ENCODE measurements around the gene CD55.

Gene CD55

GRCh38 chr1:207361029-207361428 lies 39.6 kb downstream of the CD55 start:
- no peak overlapping the region for H3K4me3 ChIP-seq (ENCODE audit: low read depth, low read length)
- TF ChIP-seq, protein P1, sequence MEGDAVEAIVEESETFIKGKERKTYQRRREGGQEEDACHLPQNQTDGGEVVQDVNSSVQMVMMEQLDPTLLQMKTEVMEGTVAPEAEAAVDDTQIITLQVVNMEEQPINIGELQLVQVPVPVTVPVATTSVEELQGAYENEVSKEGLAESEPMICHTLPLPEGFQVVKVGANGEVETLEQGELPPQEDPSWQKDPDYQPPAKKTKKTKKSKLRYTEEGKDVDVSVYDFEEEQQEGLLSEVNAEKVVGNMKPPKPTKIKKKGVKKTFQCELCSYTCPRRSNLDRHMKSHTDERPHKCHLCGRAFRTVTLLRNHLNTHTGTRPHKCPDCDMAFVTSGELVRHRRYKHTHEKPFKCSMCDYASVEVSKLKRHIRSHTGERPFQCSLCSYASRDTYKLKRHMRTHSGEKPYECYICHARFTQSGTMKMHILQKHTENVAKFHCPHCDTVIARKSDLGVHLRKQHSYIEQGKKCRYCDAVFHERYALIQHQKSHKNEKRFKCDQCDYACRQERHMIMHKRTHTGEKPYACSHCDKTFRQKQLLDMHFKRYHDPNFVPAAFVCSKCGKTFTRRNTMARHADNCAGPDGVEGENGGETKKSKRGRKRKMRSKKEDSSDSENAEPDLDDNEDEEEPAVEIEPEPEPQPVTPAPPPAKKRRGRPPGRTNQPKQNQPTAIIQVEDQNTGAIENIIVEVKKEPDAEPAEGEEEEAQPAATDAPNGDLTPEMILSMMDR (conservative IDR thresholded peaks at IDR 0.05; ENCODE audit: low read depth, low read length) = no peak
- DNase-seq (ENCODE audit: low read depth) = no peak

DNA sequence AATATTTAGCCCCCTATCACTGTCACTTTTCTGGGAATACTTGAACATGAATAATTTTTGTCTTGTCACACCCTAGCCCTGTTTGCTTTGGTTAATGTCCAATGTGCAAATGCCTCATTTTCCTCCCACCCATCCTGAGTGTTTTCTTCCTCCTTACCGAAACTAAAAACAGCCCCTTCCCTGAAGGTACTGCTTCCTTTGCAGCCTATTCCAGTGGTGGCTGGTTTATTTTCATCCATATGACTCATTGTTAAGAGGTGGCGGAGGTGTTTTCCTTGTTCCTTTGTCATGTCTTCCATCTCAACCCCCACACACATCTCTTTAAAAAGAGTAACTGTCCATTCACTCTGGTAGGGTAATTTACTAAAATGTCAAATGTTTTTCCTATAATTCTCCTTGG lies 40.4 kb downstream of the CD55 start:
- DNase-seq (ENCODE audit: low read depth) = no peak
- TF ChIP-seq, protein P1 (conservative IDR thresholded peaks at IDR 0.05; ENCODE audit: low read depth, low read length) = no peak
- no peak overlapping the region for H3K4me3 ChIP-seq (ENCODE audit: low read depth, low read length)

DNA sequence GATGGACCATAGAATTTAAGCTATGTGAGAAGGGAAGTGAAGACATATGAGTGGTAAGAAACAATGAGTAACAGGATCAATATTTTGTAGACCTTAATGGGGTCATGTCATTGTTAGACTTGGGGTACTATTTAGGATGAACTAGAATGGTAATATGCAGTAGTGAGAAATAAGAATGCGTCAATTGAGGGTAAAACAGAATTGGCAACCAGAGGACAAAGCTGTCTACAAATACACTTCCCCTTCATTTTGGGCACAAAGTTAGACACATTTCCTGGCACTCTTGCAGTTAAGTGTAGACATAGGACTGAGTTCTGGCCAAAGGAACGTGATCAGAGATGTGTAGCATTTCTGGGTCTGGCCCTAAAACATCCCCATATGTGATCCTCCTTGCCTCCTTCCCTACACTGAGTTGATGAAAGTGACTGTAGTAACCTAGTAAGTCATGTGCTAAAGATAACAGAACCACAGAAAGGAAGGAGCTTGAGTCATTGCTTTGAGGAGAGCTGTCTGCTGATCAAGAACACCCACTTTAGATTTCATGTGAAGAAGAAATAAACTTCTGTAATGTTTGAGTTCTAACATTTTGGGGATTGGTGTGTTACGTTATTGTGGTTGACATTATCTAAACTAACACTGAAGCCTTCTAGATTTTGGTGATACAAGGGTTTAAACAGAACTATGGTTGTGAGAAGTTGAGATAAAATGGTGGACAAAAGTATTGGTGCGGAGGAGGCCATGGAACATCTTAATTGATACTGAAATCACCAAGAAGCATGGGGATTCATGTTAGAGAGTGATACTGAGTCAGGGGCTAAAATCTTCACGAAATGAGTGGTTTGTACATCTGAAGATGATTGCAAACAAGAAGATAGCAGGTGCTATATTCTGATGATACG lies 41.7 kb downstream of the CD55 start:
- TF ChIP-seq, protein P1 (conservative IDR thresholded peaks at IDR 0.05; ENCODE audit: low read depth, low read length) = no peak
- DNase-seq (ENCODE audit: low read depth) = peak; percentile 79
- H3K4me3 ChIP-seq (ENCODE audit: low read depth, low read length) = no peak overlapping the region

GRCh38 chr1:207363871-207364270 lies 42.4 kb downstream of the CD55 start:
- DNase-seq (ENCODE audit: low read depth) = no peak
- H3K4me3 ChIP-seq (ENCODE audit: low read depth, low read length) = no peak overlapping the region
- TF ChIP-seq, protein P1 (conservative IDR thresholded peaks at IDR 0.05; ENCODE audit: low read depth, low read length) = no peak

DNA sequence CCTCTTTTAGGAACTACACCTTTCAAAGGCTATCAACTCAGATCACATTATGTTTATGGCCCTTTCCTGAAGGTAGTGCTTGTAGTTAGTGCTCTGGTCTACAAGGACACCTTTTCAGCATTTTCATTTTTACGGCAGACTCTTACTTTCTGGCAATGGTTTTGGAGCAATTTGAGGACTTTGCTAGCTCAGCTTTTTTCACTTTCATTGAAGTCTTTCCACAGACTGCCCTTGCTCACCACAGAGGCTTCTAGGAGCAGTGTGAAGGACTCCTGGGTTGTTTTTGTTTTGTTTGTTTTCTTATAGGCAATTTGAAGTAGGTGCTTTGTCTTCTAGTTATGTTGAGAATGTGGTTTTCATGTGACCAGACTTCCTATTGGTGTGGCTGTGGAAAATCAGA lies 43.1 kb downstream of the CD55 start:
- no peak overlapping the region for H3K4me3 ChIP-seq (ENCODE audit: low read depth, low read length)
- peak; percentile 42 for DNase-seq (ENCODE audit: low read depth)
- TF ChIP-seq, protein P1 (conservative IDR thresholded peaks at IDR 0.05; ENCODE audit: low read depth, low read length) = no peak

- no peak overlapping the region for H3K4me3 ChIP-seq (ENCODE audit: low read depth, low read length)
- no peak for DNase-seq (ENCODE audit: low read depth)
- TF ChIP-seq, protein P1 (conservative IDR thresholded peaks at IDR 0.05; ENCODE audit: low read depth, low read length) = no peak
Measured at GRCh38 chr1:207365063-207365462, 43.6 kb downstream of the CD55 start.

DNA sequence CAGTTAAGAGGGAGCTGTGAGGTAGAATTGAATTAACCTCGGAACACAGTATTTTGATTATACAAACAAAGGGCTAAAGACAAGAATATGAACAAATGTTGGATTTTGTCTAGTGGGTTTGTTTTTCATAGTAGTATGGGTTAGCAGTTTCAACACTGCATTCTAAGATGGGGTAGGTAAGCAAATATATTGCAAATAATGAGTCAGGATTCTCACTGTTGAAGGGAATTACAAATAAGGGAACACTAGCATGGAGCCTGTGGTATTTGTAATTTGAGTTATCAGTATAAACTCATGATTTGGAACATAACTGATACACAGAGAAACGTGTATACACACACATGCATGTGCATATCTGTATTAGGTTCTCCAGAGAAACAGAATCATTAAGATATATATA lies 44.5 kb downstream of the CD55 start:
- peak; percentile 32 for DNase-seq (ENCODE audit: low read depth)
- H3K4me3 ChIP-seq (ENCODE audit: low read depth, low read length) = no peak overlapping the region
- TF ChIP-seq, protein P1 (conservative IDR thresholded peaks at IDR 0.05; ENCODE audit: low read depth, low read length) = no peak
